LNCAP (cell line): ENCODE measurements around the gene SUSD5.

Experiments
- TF ChIP-seq, protein P1 (sequence below): fragments of 450-650 bp; IDR thresholded peaks from 2 replicates; pipeline ENCODE4 v1.5.1; 2017; ENCODE audit warnings: mild to moderate bottlenecking

Gene SUSD5

DNA sequence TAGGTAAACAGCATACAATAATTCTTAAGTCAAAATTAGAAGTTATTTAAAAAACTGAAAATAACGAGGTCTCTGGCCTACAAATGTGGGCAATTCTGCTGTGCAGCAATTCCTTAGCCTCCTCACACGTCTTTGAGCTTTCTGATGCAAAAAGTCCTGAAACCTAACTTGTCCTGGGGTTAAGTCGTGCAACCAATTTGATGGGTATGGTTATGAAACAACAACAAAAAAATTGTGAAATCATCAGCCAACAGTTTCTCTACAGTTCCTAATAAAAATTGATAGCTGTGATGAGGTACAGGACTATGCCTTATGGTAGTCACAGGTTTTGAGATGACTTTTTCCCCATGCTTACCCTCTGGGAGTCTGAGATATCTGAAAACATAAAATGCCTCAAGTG lies 115.1 kb downstream of the SUSD5 start:
- TF ChIP-seq, protein P1, sequence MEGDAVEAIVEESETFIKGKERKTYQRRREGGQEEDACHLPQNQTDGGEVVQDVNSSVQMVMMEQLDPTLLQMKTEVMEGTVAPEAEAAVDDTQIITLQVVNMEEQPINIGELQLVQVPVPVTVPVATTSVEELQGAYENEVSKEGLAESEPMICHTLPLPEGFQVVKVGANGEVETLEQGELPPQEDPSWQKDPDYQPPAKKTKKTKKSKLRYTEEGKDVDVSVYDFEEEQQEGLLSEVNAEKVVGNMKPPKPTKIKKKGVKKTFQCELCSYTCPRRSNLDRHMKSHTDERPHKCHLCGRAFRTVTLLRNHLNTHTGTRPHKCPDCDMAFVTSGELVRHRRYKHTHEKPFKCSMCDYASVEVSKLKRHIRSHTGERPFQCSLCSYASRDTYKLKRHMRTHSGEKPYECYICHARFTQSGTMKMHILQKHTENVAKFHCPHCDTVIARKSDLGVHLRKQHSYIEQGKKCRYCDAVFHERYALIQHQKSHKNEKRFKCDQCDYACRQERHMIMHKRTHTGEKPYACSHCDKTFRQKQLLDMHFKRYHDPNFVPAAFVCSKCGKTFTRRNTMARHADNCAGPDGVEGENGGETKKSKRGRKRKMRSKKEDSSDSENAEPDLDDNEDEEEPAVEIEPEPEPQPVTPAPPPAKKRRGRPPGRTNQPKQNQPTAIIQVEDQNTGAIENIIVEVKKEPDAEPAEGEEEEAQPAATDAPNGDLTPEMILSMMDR = no peak

DNA sequence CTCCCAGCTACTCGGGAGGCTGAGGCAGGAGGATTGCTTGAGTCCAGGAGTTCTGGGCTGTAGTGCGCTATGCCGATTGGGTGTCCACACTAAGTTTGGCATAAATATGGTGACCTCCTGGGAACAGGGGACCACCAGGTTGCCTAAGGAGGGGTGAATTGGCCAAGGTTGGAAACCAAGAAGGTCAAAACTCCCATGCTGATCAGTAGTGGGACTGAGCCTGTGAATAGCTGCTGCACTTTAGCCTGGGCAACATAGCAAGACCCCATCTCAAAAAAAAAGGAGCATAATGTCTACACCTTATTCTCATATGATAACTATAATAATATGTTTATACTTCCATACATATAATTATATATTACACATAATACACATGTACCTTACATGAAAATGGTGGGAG lies 115.6 kb downstream of the SUSD5 start:
- TF ChIP-seq, protein P1 = no peak

DNA sequence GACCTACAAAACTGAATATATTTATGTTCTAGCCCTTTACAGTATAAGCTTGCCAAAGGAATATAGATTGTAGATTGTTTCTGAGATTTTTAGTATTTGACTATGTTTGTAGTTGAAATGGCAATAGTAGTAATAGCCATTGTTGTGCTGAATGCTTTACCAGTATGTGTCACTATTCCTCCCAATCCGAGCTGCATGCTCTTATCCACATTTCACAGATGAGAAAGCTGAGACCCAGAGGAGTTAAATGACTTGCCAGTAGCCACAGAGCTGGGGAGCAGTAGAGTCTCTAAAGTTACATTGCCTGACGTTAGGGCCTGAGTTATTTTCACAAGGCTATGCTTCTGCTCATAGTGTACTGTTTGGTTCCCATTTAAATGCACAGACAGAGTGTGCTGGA lies 118.4 kb downstream of the SUSD5 start:
- TF ChIP-seq, protein P1 = no peak
